HL-60 (cell line): ENCODE data around the gene ADGRA1.

Experiments used
- GABPA ChIP-seq: IDR thresholded peaks from 2 replicates; pipeline ENCODE4 v1.6.1; 2012; ENCODE audit warnings: low read depth
- POLR2AphosphoS5 ChIP-seq: IDR thresholded peaks from 2 replicates; pipeline ENCODE4 v1.6.1; 2012; ENCODE audit warnings: low read depth
- SPI1 ChIP-seq: IDR thresholded peaks from 2 replicates; pipeline ENCODE4 v1.6.1; 2012; ENCODE audit warnings: low read depth, mild to moderate bottlenecking, borderline replicate concordance
- TF ChIP-seq, protein P1 (sequence below): IDR thresholded peaks from one replicate; pipeline ENCODE4 v1.5.1; 2011; ENCODE audit warnings: low read length, control low read depth, inconsistent platforms; ENCODE audit not compliant: insufficient read depth
- TF ChIP-seq, protein P2 (sequence below): IDR thresholded peaks from 2 replicates; pipeline ENCODE4 v1.6.1; 2012; ENCODE audit warnings: low read depth; ENCODE audit not compliant: insufficient replicate concordance

DNA sequence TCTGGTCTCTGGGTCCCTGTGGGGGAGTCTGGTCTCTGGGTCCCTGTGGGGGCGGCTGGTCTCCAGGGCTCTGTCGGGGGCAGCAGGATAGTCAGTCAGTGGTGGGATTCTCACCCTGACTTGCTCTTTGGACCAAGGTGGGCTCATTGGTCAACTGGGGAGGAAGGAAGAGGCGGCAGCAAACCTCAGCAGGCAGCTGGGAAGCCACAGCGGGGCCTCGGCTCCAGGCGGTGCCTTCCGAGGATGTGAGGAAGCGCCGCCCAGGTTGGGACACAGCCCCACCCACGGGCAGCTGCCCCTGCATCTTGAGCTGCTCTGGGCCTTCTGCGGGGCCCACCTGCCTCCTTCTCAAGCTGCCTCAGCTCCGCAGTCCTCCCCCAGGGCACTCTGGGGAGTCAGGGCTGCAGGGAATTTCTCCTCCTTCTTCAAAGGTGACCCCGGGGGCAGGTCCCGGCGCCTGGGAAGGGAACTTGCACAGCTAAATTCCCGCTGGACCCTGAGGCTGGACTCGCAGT is 51.9 kb downstream of the ADGRA1 start:
- TF ChIP-seq, protein P1, sequence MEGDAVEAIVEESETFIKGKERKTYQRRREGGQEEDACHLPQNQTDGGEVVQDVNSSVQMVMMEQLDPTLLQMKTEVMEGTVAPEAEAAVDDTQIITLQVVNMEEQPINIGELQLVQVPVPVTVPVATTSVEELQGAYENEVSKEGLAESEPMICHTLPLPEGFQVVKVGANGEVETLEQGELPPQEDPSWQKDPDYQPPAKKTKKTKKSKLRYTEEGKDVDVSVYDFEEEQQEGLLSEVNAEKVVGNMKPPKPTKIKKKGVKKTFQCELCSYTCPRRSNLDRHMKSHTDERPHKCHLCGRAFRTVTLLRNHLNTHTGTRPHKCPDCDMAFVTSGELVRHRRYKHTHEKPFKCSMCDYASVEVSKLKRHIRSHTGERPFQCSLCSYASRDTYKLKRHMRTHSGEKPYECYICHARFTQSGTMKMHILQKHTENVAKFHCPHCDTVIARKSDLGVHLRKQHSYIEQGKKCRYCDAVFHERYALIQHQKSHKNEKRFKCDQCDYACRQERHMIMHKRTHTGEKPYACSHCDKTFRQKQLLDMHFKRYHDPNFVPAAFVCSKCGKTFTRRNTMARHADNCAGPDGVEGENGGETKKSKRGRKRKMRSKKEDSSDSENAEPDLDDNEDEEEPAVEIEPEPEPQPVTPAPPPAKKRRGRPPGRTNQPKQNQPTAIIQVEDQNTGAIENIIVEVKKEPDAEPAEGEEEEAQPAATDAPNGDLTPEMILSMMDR, result no peak
- no peak for TF ChIP-seq SPI1
- no peak for TF ChIP-seq POLR2AphosphoS5
- TF ChIP-seq, protein P2, sequence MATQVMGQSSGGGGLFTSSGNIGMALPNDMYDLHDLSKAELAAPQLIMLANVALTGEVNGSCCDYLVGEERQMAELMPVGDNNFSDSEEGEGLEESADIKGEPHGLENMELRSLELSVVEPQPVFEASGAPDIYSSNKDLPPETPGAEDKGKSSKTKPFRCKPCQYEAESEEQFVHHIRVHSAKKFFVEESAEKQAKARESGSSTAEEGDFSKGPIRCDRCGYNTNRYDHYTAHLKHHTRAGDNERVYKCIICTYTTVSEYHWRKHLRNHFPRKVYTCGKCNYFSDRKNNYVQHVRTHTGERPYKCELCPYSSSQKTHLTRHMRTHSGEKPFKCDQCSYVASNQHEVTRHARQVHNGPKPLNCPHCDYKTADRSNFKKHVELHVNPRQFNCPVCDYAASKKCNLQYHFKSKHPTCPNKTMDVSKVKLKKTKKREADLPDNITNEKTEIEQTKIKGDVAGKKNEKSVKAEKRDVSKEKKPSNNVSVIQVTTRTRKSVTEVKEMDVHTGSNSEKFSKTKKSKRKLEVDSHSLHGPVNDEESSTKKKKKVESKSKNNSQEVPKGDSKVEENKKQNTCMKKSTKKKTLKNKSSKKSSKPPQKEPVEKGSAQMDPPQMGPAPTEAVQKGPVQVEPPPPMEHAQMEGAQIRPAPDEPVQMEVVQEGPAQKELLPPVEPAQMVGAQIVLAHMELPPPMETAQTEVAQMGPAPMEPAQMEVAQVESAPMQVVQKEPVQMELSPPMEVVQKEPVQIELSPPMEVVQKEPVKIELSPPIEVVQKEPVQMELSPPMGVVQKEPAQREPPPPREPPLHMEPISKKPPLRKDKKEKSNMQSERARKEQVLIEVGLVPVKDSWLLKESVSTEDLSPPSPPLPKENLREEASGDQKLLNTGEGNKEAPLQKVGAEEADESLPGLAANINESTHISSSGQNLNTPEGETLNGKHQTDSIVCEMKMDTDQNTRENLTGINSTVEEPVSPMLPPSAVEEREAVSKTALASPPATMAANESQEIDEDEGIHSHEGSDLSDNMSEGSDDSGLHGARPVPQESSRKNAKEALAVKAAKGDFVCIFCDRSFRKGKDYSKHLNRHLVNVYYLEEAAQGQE, result no peak
- no peak for TF ChIP-seq GABPA
